HG03442 (cell line): ENCODE data around the gene SDHD.
"Not testable (repeated sequence)": the region's sequence is repeated elsewhere in the genome, so short reads cannot be mapped to it uniquely, and the experiment has no call there.

Experiments used
- ATAC-seq: cut with Tn5 transposase; IDR thresholded peaks from one replicate; pipeline ENCODE4 v1.9.1; 2021; ENCODE audit warnings: mild to moderate bottlenecking, moderate library complexity; ENCODE audit not compliant: unreplicated experiment

The SDHD gene

GRCh38 chr11:112086422-112087191, at the start of gene SDHD, which contains the start of gene TIMM8B:
SDHD (plus strand) TSS chr11:112086873; CDS start chr11:112086908, 35 bp downstream.
TIMM8B (minus strand) TSS chr11:112086756; CDS start chr11:112086723, 33 bp downstream.
- peak; percentile 83 for ATAC-seq

GRCh38 chr11:112037527-112037926, 49.1 kb upstream of the SDHD start:
- ATAC-seq: no peak

GRCh38 chr11:112042161-112042960, 44.3 kb upstream of the SDHD start:
- ATAC-seq: no peak

- no peak for ATAC-seq
These were observed 43.7 kb upstream of the SDHD start for GRCh38 chr11:112042961-112043304.

- no peak for ATAC-seq
These were observed 41.7 kb upstream of the SDHD start for GRCh38 chr11:112044961-112045360.

GRCh38 chr11:112046647-112047046, 40.0 kb upstream of the SDHD start:
- not testable (repeated sequence) for ATAC-seq

- ATAC-seq: not testable (repeated sequence)
These were observed 38.4 kb upstream of the SDHD start for GRCh38 chr11:112048256-112048655.

- ATAC-seq: no peak
These were observed 36.9 kb upstream of the SDHD start for GRCh38 chr11:112049777-112050176.

GRCh38 chr11:112050721-112051120, 36.0 kb upstream of the SDHD start:
- ATAC-seq: peak; percentile 78

GRCh38 chr11:112051768-112052167, 34.9 kb upstream of the SDHD start:
- ATAC-seq: no peak

GRCh38 chr11:112057170-112057569, 29.5 kb upstream of the SDHD start:
- no peak for ATAC-seq

GRCh38 chr11:112058103-112058502, 28.6 kb upstream of the SDHD start:
- ATAC-seq: no peak

GRCh38 chr11:112062923-112063322, 23.8 kb upstream of the SDHD start:
- no peak for ATAC-seq

- peak; percentile 88 for ATAC-seq
These were observed 12.5 kb upstream of the SDHD start, which contains the start of the genes NKAPD1 and PIH1D2 for GRCh38 chr11:112073941-112074811. NKAPD1 (plus strand) TSS chr11:112074299; CDS start chr11:112075575, 1,276 bp downstream. PIH1D2 (minus strand) TSS chr11:112074017; CDS start chr11:112073174, 843 bp downstream.

- no peak for ATAC-seq
These were observed 3.9 kb upstream of the SDHD start for GRCh38 chr11:112082729-112083128.

GRCh38 chr11:112085822-112086421, 751 bp upstream of the SDHD start:
- peak; percentile 30 for ATAC-seq

GRCh38 chr11:112087212-112087611, 539 bp downstream of the SDHD start:
- no peak for ATAC-seq

GRCh38 chr11:112095302-112095701, 8.6 kb downstream of the SDHD start:
- ATAC-seq: not testable (repeated sequence)

GRCh38 chr11:112096194-112096593, 9.5 kb downstream of the SDHD start:
- ATAC-seq: no peak
